HepG2 (cell line): ENCODE measurements around the gene FXYD4. TPM values are rescaled to one million over a fixed set of nuclear protein-coding genes. Genes with fewer than 3 reads are reported as not detected.

Source experiments
- CBX1 ChIP-seq: IDR thresholded peaks from one replicate; pipeline ENCODE4 v1.6.1; 2016; ENCODE audit warnings: antibody characterized with exemption, low read depth
- CHD2 ChIP-seq: IDR thresholded peaks from 2 replicates; pipeline ENCODE4 v1.6.1; 2011; ENCODE audit warnings: low read depth, low read length, improper control_type of control experiment
- ETV5 ChIP-seq: IDR thresholded peaks from 2 replicates; pipeline ENCODE4 v1.6.1; 2018; ENCODE audit warnings: missing biosample characterization, missing genetic modification reagents, inconsistent platforms, borderline replicate concordance
- HDAC2 ChIP-seq: sonication (generic); formaldehyde crosslinking; IDR thresholded peaks from 2 replicates; pipeline ENCODE4 v1.4.0; 2020; ENCODE audit warnings: missing genetic modification reagents
- MTA3 ChIP-seq: sonication (generic); formaldehyde crosslinking; IDR thresholded peaks from 2 replicates; pipeline ENCODE4 v1.4.0; 2020; ENCODE audit warnings: missing genetic modification reagents
- SATB2 ChIP-seq: sonication (generic); formaldehyde crosslinking; IDR thresholded peaks from 2 replicates; pipeline ENCODE4 v1.5.0; 2020; ENCODE audit warnings: missing genetic modification reagents
- SNAPC5 ChIP-seq: sonication (generic); formaldehyde crosslinking; IDR thresholded peaks from 2 replicates; pipeline ENCODE4 v1.8.1; 2023; ENCODE audit warnings: mild to moderate bottlenecking, missing genetic modification reagents, borderline replicate concordance
- SP2 ChIP-seq: sonication (generic); formaldehyde crosslinking; IDR thresholded peaks from 2 replicates; pipeline ENCODE4 v1.5.1; 2020; ENCODE audit warnings: mild to moderate bottlenecking, missing genetic modification reagents
- TBX2 ChIP-seq: sonication (generic); formaldehyde crosslinking; IDR thresholded peaks from 2 replicates; pipeline ENCODE4 v1.5.0; 2020; ENCODE audit warnings: missing genetic modification reagents, mild to moderate bottlenecking, borderline replicate concordance
- ZBTB4 ChIP-seq: sonication (generic); formaldehyde crosslinking; IDR thresholded peaks from 2 replicates; pipeline ENCODE4 v1.4.0; 2020; ENCODE audit warnings: missing genetic modification reagents, mild to moderate bottlenecking, borderline replicate concordance
- ZNF460 ChIP-seq: sonication (generic); formaldehyde crosslinking; IDR thresholded peaks from 2 replicates; pipeline ENCODE4 v1.5.1; 2020; ENCODE audit warnings: missing genetic modification reagents, mild to moderate bottlenecking, borderline replicate concordance
- ZNF619 ChIP-seq: sonication (generic); formaldehyde crosslinking; IDR thresholded peaks from 2 replicates; pipeline ENCODE4 v1.4.0; 2020; ENCODE audit warnings: mild to moderate bottlenecking, missing genetic modification reagents
- ZNF766 ChIP-seq: sonication (generic); formaldehyde crosslinking; IDR thresholded peaks from 2 replicates; pipeline ENCODE4 v1.5.0; 2020; ENCODE audit warnings: missing genetic modification reagents, borderline replicate concordance
- ZSCAN12 ChIP-seq: sonication (generic); formaldehyde crosslinking; IDR thresholded peaks from 2 replicates; pipeline ENCODE4 v1.9.0; 2021; ENCODE audit warnings: mild to moderate bottlenecking, missing genetic modification reagents
- polyA plus RNA-seq, 8 experiments: library from polyadenylated mRNA; depleted of rRNA in 3 of 8; stranded (reverse) in 7 of 8; unstranded in 1 of 8; fragments of >200 nt; fragmentation: Illumina TruSeq in 4 of 8; extraction: Trizol in 4 of 8; gene quantifications; 2 replicates each; pipeline versions ENCODE4 v1.2.1 to v1.2.3, GENCODE V29; 2011 to 2016; ENCODE audit warnings: low read depth in 4 of 8, missing spikeins in 1 of 8, mixed read lengths in 1 of 8; ENCODE audit not compliant: insufficient read depth in 1 of 8
- total RNA-seq, 5 experiments: library from RNA; depleted of rRNA; stranded (reverse); fragments of >200 nt; fragmentation: Illumina TruSeq; extraction: Trizol; gene quantifications; 2 replicates each; pipeline ENCODE4 v1.2.3, GENCODE V29; 2016; ENCODE audit warnings: low read depth in 1 of 5
- TF ChIP-seq, protein P1 (sequence below): sonication (generic); formaldehyde crosslinking; IDR thresholded peaks from 2 replicates; pipeline ENCODE4 v1.4.0; 2020; ENCODE audit warnings: missing genetic modification reagents, borderline replicate concordance
- TF ChIP-seq, protein P2 (sequence below): sonication (generic); formaldehyde crosslinking; conservative IDR thresholded peaks from 2 replicates; pipeline ENCODE4 v1.4.0; 2020; ENCODE audit warnings: missing genetic modification reagents
- TF ChIP-seq, protein P3 (sequence below): sonication (generic); formaldehyde crosslinking; IDR thresholded peaks from 2 replicates; pipeline ENCODE4 v1.4.0; 2020; ENCODE audit warnings: missing genetic modification reagents
- TF ChIP-seq, protein P4 (sequence below): sonication (generic); formaldehyde crosslinking; IDR thresholded peaks from 2 replicates; pipeline ENCODE4 v1.5.1; 2020; ENCODE audit warnings: missing genetic modification reagents, mild to moderate bottlenecking, borderline replicate concordance

FXYD4 gene
- total and polyA plus RNA-seq, 2 of the 13 experiments (the other 11 are each of a cell fraction or from before 2014, with no cell fraction given), result not detected

DNA sequence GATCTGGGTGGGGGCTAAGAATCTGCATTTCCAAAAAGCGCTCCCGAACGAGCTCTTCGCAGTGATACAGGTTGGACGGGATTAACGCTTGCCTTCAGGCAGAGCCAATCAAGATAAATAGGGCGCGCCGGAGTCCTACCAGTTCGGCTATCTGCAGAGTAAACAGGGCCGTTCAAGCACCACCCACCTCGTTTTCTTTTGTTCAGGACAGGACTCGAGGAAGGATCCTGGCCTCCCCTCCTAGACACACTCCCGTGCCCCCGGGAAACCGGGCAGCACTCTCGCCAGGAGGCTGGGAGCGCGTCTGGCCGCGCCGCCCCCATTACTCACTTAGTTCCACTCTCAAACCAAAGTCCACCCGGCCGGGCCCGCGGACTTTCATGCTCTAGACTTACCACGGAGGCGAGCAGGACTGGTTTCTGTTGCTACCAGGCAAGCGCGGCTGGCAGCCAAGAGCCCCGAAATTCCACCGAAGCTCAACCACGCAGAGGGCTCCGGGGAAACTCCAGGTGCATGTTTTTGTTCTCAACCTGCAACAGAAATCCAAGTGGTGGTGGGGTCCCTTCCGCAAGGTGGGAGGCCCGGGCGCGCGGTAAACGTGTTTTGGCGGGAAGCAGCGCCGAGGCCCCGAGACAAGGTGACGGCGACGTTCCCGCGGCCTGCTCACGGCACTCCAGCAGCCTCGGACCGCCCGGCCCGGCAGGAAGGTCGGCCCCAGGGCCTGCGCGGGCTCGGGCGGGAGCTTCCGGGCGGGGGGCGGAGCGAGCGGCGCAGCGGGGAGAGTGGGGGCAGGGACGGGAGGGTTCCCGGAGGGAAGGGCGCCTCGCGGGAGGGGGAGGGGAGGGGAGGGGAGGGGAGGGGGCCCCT lies 24.9 kb downstream of the FXYD4 start (continued):
- no peak for TF ChIP-seq ZBTB4 (CRISPR knock-in tag)
- peak; percentile 72; the same call in 1 of the 2 replicates for TF ChIP-seq ETV5
- 0 out of 2 replicates have a peak, but pooled peaks have one; percentile 19 for TF ChIP-seq SP2 (CRISPR knock-in tag)
- TF ChIP-seq ZNF766, result peak; percentile 62; the same call in 1 of the 2 replicates
- TF ChIP-seq, protein P1, sequence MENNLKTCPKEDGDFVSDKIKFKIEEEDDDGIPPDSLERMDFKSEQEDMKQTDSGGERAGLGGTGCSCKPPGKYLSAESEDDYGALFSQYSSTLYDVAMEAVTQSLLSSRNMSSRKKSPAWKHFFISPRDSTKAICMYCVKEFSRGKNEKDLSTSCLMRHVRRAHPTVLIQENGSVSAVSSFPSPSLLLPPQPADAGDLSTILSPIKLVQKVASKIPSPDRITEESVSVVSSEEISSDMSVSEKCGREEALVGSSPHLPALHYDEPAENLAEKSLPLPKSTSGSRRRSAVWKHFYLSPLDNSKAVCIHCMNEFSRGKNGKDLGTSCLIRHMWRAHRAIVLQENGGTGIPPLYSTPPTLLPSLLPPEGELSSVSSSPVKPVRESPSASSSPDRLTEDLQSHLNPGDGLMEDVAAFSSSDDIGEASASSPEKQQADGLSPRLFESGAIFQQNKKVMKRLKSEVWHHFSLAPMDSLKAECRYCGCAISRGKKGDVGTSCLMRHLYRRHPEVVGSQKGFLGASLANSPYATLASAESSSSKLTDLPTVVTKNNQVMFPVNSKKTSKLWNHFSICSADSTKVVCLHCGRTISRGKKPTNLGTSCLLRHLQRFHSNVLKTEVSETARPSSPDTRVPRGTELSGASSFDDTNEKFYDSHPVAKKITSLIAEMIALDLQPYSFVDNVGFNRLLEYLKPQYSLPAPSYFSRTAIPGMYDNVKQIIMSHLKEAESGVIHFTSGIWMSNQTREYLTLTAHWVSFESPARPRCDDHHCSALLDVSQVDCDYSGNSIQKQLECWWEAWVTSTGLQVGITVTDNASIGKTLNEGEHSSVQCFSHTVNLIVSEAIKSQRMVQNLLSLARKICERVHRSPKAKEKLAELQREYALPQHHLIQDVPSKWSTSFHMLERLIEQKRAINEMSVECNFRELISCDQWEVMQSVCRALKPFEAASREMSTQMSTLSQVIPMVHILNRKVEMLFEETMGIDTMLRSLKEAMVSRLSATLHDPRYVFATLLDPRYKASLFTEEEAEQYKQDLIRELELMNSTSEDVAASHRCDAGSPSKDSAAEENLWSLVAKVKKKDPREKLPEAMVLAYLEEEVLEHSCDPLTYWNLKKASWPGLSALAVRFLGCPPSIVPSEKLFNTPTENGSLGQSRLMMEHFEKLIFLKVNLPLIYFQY (CRISPR knock-in tag), result no peak
- no peak; the same call in 1 of the 2 replicates for TF ChIP-seq ZNF460
- TF ChIP-seq, protein P2, sequence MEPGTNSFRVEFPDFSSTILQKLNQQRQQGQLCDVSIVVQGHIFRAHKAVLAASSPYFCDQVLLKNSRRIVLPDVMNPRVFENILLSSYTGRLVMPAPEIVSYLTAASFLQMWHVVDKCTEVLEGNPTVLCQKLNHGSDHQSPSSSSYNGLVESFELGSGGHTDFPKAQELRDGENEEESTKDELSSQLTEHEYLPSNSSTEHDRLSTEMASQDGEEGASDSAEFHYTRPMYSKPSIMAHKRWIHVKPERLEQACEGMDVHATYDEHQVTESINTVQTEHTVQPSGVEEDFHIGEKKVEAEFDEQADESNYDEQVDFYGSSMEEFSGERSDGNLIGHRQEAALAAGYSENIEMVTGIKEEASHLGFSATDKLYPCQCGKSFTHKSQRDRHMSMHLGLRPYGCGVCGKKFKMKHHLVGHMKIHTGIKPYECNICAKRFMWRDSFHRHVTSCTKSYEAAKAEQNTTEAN (CRISPR knock-in tag), result peak; percentile 78; the same call in 1 of the 2 replicates
- TF ChIP-seq SNAPC5 (CRISPR knock-in tag), result no peak
- TF ChIP-seq ZSCAN12 (CRISPR knock-in tag), result peak; percentile 62; the same call in 1 of the 2 replicates
- peak; percentile 42; the same call in 1 of the 2 replicates for TF ChIP-seq HDAC2
- no peak for TF ChIP-seq MTA3 (CRISPR knock-in tag)
- TF ChIP-seq, protein P3, sequence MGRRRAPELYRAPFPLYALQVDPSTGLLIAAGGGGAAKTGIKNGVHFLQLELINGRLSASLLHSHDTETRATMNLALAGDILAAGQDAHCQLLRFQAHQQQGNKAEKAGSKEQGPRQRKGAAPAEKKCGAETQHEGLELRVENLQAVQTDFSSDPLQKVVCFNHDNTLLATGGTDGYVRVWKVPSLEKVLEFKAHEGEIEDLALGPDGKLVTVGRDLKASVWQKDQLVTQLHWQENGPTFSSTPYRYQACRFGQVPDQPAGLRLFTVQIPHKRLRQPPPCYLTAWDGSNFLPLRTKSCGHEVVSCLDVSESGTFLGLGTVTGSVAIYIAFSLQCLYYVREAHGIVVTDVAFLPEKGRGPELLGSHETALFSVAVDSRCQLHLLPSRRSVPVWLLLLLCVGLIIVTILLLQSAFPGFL (CRISPR knock-in tag), result no peak
- peak; percentile 9; the same call in 1 of the 2 replicates for TF ChIP-seq TBX2 (CRISPR knock-in tag)
- TF ChIP-seq CBX1, result no peak
- TF ChIP-seq, protein P4, sequence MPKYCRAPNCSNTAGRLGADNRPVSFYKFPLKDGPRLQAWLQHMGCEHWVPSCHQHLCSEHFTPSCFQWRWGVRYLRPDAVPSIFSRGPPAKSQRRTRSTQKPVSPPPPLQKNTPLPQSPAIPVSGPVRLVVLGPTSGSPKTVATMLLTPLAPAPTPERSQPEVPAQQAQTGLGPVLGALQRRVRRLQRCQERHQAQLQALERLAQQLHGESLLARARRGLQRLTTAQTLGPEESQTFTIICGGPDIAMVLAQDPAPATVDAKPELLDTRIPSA (CRISPR knock-in tag), result no peak
- no peak; the same call in 1 of the 2 replicates for TF ChIP-seq SATB2 (CRISPR knock-in tag)
- no peak for TF ChIP-seq ZNF619 (CRISPR knock-in tag)
- TF ChIP-seq CHD2, result peak; percentile 64
